GM12873 (cell line): ENCODE results near the gene SIPA1L3.

Source experiments
- CTCF ChIP-seq: IDR thresholded peaks from 2 replicates; pipeline ENCODE4 v1.5.1; 2012; ENCODE audit warnings: low read depth, mild to moderate bottlenecking, moderate library complexity, low read length, control low read depth; ENCODE audit not compliant: insufficient read depth; ENCODE audit errors: missing control alignments

SIPA1L3 gene

GRCh38 chr19:38025909-38026307 is 118.9 kb downstream of the SIPA1L3 start:
- no peak for TF ChIP-seq CTCF

GRCh38 chr19:38028913-38029510 is 122.0 kb downstream of the SIPA1L3 start:
- no peak for TF ChIP-seq CTCF

- TF ChIP-seq CTCF = no peak
Measured at GRCh38 chr19:38030686-38031422, 123.8 kb downstream of the SIPA1L3 start.

GRCh38 chr19:38031423-38031770 is 124.4 kb downstream of the SIPA1L3 start:
- no peak for TF ChIP-seq CTCF

GRCh38 chr19:38032151-38032550 is 125.1 kb downstream of the SIPA1L3 start:
- no peak for TF ChIP-seq CTCF

- TF ChIP-seq CTCF = no peak
Measured at GRCh38 chr19:38032951-38033350, 125.9 kb downstream of the SIPA1L3 start.

- peak; percentile 64 for TF ChIP-seq CTCF
Measured at GRCh38 chr19:38033658-38034491, 126.9 kb downstream of the SIPA1L3 start.
